ENCODE results near the gene MDFIC.

MDFIC gene

GRCh38 chr7:115015619-115016018 is 93.7 kb downstream of the MDFIC start:
- DNase-seq (ENCODE audit: low read depth): no peak
- H3K4me3 ChIP-seq (ENCODE audit: control insufficient read depth, low read depth, low read length): no peak overlapping the region
- TF ChIP-seq CTCF (IDR thresholded peaks at IDR 0.05; ENCODE audit: control insufficient read depth, insufficient read depth, low read depth, low read length, missing control alignments): no peak

GRCh38 chr7:115019882-115020605 is 98.2 kb downstream of the MDFIC start:
- H3K4me3 ChIP-seq (ENCODE audit: control insufficient read depth, low read depth, low read length): no peak overlapping the region
- no peak for DNase-seq (ENCODE audit: low read depth)
- TF ChIP-seq CTCF (IDR thresholded peaks at IDR 0.05; ENCODE audit: control insufficient read depth, insufficient read depth, low read depth, low read length, missing control alignments): no peak

DNA sequence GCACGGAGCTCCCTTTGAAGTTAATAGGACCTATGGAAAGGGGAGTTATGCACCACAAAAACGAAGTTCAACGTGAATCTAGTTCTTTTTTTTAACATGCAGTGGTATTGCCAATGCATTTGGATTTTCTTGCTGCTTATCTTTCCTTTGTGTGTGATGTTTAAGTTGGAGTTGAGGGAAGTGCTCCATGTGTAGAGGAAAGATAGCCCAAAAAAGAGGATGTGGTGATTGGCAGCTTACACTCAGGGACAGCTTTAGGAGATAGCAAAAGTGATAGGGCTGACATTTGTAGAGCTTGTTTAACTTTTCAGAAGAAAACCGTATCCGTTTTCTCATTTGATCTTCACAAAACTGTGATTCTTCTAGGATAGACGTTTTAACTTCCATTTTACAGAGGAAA is 101.3 kb downstream of the MDFIC start:
- DNase-seq (ENCODE audit: low read depth): no peak

DNA sequence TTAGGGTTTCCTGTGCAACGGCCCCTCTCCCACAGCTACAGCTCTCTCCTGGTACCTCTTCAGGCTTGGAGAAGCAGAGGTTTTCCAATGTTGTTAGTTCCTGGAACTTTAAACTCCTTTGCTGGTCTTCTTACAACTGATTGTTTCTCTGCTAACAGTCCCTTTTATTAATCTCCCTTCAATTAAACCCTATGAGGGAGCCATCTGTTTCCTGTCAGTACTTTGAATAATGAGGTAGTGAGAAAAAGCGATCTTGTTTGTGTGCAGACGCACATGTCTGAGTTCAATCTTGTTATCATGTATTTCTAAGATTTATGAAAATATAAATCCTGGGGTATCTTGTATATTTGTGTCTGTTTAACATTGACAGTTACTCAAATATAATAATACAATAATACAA is 102.4 kb downstream of the MDFIC start:
- TF ChIP-seq CTCF (IDR thresholded peaks at IDR 0.05; ENCODE audit: control insufficient read depth, insufficient read depth, low read depth, low read length, missing control alignments): no peak
- no peak for DNase-seq (ENCODE audit: low read depth)
- no peak overlapping the region for H3K4me3 ChIP-seq (ENCODE audit: control insufficient read depth, low read depth, low read length)

More for the DNA sequence above, 101.3 kb downstream of the MDFIC start:
- TF ChIP-seq CTCF (IDR thresholded peaks at IDR 0.05; ENCODE audit: control insufficient read depth, insufficient read depth, low read depth, low read length, missing control alignments): no peak
- no peak overlapping the region for H3K4me3 ChIP-seq (ENCODE audit: control insufficient read depth, low read depth, low read length)

- DNase-seq (ENCODE audit: low read depth): no peak
- H3K4me3 ChIP-seq (ENCODE audit: control insufficient read depth, low read depth, low read length): no peak overlapping the region
- TF ChIP-seq CTCF (IDR thresholded peaks at IDR 0.05; ENCODE audit: control insufficient read depth, insufficient read depth, low read depth, low read length, missing control alignments): no peak
Observed at GRCh38 chr7:115032715-115033703, 111.1 kb downstream of the MDFIC start.

GRCh38 chr7:115033917-115034459 is 112.1 kb downstream of the MDFIC start:
- no peak for TF ChIP-seq CTCF (IDR thresholded peaks at IDR 0.05; ENCODE audit: control insufficient read depth, insufficient read depth, low read depth, low read length, missing control alignments)
- no peak for DNase-seq (ENCODE audit: low read depth)

More at GRCh38 chr7:115033917-115034459, 112.1 kb downstream of the MDFIC start:
- no peak overlapping the region for H3K4me3 ChIP-seq (ENCODE audit: control insufficient read depth, low read depth, low read length)
